Gastroesophageal sphincter (tissue), 4 donors: ENCODE results near the gene SCRN1. TPM values are rescaled to one million over a fixed set of nuclear protein-coding genes. Genes with fewer than 3 reads are reported as not detected.

Experiments
- ATAC-seq: fragments of 150-250 bp; one replicate; pipeline ENCODE4 v1.9.1; 2016; ENCODE audit warnings: mild to moderate bottlenecking, moderate library complexity
- H3K27ac ChIP-seq, 4 donors: fragments of 200-600 bp; sonication (generic) in 3 of 4; 1 replicate in 3 of 4; 2 replicates in 1 of 4; pipeline ENCODE4 v1.5.1; 2016 to 2019
- H3K27me3 ChIP-seq: fragments of 200-600 bp; sonication (generic); one replicate; pipeline ENCODE4 v1.5.1; 2019
- H3K36me3 ChIP-seq, 2 donors: fragments of 200-600 bp; sonication (generic); one replicate each; pipeline ENCODE4 v1.5.1; 2019; ENCODE audit warnings: control low read depth in 1 of 2
- H3K4me1 ChIP-seq, 3 donors: fragments of 200-600 bp; sonication (generic); 1 replicate in 2 of 3; 2 replicates in 1 of 3; pipeline ENCODE4 v1.5.1; 2016 to 2019; ENCODE audit warnings: control low read depth in 2 of 3
- H3K4me3 ChIP-seq, 2 donors: fragments of 200-600 bp; sonication (generic); one replicate each; pipeline ENCODE4 v1.5.1; 2019; ENCODE audit warnings: mild to moderate bottlenecking in 1 of 2, moderate library complexity in 1 of 2
- H3K9me3 ChIP-seq, 3 donors: fragments of 200-600 bp; sonication (generic); one replicate each; pipeline ENCODE4 v1.5.1; 2017 to 2019; ENCODE audit warnings: control low read depth in 2 of 3
- EP300 ChIP-seq: sonication (generic); formaldehyde crosslinking; IDR thresholded peaks from one replicate; pipeline ENCODE4 v1.6.1; 2017; ENCODE audit warnings: antibody characterized with exemption, mild to moderate bottlenecking
- POLR2A ChIP-seq, 2 donors: fragments of 450-650 bp; IDR thresholded peaks; one replicate each; pipeline ENCODE4 v1.6.1; 2017; ENCODE audit warnings: antibody characterized with exemption in 2 of 2, mild to moderate bottlenecking in 2 of 2, moderate library complexity in 1 of 2
- POLR2AphosphoS5 ChIP-seq: sonication (generic); formaldehyde crosslinking; IDR thresholded peaks from one replicate; pipeline ENCODE4 v1.6.1; 2017; ENCODE audit warnings: antibody characterized with exemption
- WGBS, 2 donors: methylation state at CpG; one replicate each; pipeline ENCODE4 v1.1.5; 2018; ENCODE audit warnings: low coverage in 1 of 2; 5-methylcytosine and 5-hydroxymethylcytosine counted together
- total RNA-seq, 4 donors: library from RNA; depleted of rRNA; stranded (reverse); fragments of >200 nt; gene quantifications; one replicate each; pipeline ENCODE4 v1.1.0, GENCODE V29; 2016
- TF ChIP-seq, protein P1 (sequence below), 4 experiments: fragments of 200-600 bp in 2 of 4; fragments of 450-650 bp in 2 of 4; sonication (generic) in 1 of 4; IDR thresholded peaks; one replicate each; pipeline ENCODE4 v1.5.1; 2017 to 2019; ENCODE audit warnings: antibody characterized with exemption in 4 of 4, mild to moderate bottlenecking in 2 of 4, moderate library complexity in 2 of 4

Gene SCRN1
- total RNA-seq, 4 donors from 2014 or later = 103 to 121 (median 112) TPM

DNA sequence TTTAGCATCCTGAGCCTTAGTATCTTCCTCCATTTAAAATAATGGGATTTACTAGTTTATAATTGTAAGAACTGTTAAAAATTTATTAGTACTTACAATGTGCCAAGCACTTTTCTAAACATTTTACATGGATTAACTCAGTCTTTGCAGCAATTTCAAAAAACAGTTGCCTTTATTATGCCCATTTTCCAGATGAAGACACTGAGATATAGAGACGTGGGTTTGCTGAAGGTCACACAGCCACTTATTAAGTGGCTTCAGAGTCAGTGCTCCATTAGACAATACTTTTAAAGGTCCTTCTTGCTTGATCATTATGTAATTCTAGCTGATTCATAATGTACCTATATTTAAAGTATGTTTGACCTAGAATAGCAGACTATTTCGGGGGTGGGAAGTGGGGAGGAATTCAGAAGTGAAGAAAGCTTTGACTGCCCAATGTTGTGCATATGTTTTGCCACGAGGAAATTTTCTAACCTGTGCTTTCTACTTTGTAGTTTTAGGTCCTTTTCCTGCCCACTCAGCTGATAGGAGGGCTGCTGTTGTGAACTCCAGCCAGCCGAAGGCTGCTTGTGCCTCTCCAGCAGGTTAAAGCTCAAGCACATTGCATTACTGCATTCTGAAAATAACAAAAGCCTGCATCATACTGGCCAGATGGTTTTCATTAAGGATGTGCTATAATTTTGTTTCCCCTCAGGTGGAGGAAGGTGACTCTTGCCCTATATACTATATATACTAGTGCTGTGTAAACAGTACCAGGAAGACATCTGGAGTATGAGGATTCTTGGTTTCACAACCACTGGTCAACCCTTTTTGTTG lies 42.9 kb upstream of the SCRN1 start:
- Histone ChIP-seq H3K4me3 (no peak overlapping the region), H3K27ac (peak overlapping the region in 1 of 4 donors; percentile 5), H3K4me1 (peaks cover 10 to 37% (median 10%) of the 10 kb centered on the region in 3 donors), H3K36me3 (no peaks in the 10 kb centered on the region), H3K9me3 (no peaks in the 10 kb centered on the region), H3K27me3 (no peaks in the 10 kb centered on the region)
- no peak for ATAC-seq
- WGBS, 2 donors = 43 to 50% methylated on average over 4 of the region's 4 CpGs
- TF ChIP-seq EP300 = no peak
- no peak for TF ChIP-seq POLR2AphosphoS5
- TF ChIP-seq, protein P1, sequence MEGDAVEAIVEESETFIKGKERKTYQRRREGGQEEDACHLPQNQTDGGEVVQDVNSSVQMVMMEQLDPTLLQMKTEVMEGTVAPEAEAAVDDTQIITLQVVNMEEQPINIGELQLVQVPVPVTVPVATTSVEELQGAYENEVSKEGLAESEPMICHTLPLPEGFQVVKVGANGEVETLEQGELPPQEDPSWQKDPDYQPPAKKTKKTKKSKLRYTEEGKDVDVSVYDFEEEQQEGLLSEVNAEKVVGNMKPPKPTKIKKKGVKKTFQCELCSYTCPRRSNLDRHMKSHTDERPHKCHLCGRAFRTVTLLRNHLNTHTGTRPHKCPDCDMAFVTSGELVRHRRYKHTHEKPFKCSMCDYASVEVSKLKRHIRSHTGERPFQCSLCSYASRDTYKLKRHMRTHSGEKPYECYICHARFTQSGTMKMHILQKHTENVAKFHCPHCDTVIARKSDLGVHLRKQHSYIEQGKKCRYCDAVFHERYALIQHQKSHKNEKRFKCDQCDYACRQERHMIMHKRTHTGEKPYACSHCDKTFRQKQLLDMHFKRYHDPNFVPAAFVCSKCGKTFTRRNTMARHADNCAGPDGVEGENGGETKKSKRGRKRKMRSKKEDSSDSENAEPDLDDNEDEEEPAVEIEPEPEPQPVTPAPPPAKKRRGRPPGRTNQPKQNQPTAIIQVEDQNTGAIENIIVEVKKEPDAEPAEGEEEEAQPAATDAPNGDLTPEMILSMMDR (IDR thresholded peaks at IDR 0.05) = no peak
- no peak for TF ChIP-seq POLR2A (IDR thresholded peaks at IDR 0.05)

DNA sequence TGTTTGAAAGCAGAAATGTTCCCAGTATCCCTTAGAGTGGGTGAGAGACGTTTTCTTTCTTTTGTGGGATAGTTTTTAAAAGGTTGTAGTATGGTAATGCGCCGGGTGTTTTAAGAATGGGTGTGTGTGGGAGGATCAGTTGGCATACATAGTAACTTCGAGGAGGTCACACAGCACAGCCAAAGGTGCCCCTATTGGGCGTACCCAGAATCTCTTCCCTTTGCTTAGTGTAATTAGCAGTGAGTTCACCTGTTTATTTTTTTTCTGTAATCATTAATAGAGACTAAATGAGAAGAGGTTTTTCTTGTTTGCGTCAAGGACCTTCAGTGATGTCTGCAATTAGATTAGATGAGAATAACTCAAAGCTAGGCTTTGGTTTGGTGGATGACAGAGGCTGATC lies 40.1 kb upstream of the SCRN1 start:
- peak overlapping the region in 2 of 4 donors; percentile 90 to 94 for H3K27ac ChIP-seq
- no peaks in the 10 kb centered on the region for H3K36me3 ChIP-seq
- H3K9me3 ChIP-seq = no peaks in the 10 kb centered on the region
- no peak for ATAC-seq
- H3K27me3 ChIP-seq = no peaks in the 10 kb centered on the region
- TF ChIP-seq EP300 = no peak
- TF ChIP-seq POLR2A (IDR thresholded peaks at IDR 0.05) = no peak
- TF ChIP-seq, protein P1 (IDR thresholded peaks at IDR 0.05) = no peak
- TF ChIP-seq POLR2AphosphoS5 = no peak
- peaks cover 15 to 52% (median 19%) of the 10 kb centered on the region in 3 donors for H3K4me1 ChIP-seq
- H3K4me3 ChIP-seq = peak overlapping the region; percentile 81 to 96
- 24 to 31% methylated on average over 6 of the region's 6 CpGs for WGBS, 2 donors

DNA sequence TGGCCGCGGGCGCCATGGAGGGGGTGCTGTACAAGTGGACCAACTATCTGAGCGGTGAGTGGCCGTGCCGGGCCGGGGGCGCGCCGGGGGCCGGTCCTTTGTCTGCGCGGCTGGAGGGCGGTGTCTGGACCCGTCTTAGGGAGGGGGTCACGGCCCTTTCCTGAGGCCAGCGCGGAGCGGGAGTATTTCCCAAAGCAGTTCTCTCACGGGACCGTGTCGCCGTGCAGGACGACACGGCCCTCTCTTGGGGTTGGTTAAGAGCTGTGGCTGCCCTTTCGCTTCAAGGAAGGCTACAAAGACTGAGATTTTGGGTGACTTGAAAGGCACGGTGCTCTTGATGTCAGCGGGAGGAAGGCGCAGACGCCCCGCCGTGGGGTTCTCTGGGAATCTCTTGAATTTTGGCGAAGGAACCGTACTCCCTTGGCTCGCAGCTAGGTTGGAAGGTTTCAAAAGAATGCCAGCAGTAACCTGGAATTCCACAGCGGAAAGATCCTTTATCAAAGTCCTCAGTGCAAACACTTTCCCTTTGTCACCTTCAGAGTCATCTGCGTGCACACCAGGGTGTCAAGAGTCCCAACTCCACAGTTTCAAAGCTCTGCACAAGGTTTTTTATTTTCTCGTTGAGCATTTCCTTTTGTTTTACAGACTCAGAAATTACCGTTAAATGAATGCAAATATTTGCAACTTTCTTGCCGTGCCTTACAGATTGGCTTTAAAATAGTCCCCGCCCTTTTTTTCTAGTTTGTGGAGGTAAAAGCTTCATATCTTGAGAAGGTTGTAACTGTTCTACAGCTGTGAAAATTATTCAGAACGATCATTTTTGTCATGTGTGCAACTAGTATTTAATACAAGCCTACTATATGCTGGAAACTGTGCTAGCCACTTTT lies 39.4 kb upstream of the SCRN1 start:
- WGBS, 2 donors = 1 to 2% methylated on average over 5 to 15 of the region's 42 CpGs
- peak overlapping the region; percentile 83 to 96 (median 92) for H3K27ac ChIP-seq
- no peaks in the 10 kb centered on the region for H3K9me3 ChIP-seq
- H3K4me1 ChIP-seq = peaks cover 15 to 59% (median 23%) of the 10 kb centered on the region in 3 donors
- TF ChIP-seq EP300 = no peak
- TF ChIP-seq, protein P1 (IDR thresholded peaks at IDR 0.05) = no peak
- no peak for TF ChIP-seq POLR2AphosphoS5
- TF ChIP-seq POLR2A (IDR thresholded peaks at IDR 0.05) = no peak
- no peaks in the 10 kb centered on the region for H3K36me3 ChIP-seq
- ATAC-seq = no peak
- H3K4me3 ChIP-seq = peak overlapping the region; percentile 81 to 96
- no peaks in the 10 kb centered on the region for H3K27me3 ChIP-seq

DNA sequence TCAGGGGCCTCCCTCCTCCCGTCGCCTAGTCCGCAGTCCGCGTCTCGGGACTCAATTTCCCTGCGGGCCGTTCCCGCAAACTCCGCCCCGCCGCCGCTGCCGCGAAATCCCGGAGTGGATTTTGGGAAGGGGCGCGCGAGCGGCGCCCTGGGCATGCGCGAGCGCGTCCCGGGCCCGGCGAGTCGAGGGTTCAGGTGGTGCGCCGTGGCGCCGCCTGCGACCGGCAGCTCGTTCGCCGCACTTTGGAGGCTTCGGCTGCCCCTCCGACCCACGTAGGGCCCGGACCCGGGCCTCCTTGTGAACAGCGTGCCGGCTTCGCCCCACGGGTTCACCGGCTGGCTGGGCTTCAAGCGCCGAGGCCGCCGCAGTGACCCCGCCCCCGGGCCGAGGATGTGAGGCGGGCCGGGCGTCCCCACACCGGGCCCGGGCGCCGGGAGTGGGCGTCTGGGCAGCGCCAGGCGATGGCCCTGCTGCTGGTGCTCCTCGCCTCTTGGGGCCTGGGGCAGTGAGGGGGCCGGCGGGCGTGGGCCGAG lies 38.7 kb upstream of the SCRN1 start, which contains the start of gene PLEKHA8:
TSS of gene PLEKHA8 (plus strand) at position 197 of the 533 bp plus-strand sequence. CDS start 351 bp downstream, outside the sequence.
- Histone ChIP-seq H3K27ac (peak within 1 kb of the TSS; percentile 83 to 96 (median 92)), H3K4me3 (peak within 1 kb of the TSS; percentile 81 to 96), H3K36me3 (no peaks in the 10 kb centered on the region), H3K4me1 (peaks cover 15 to 66% (median 23%) of the 10 kb centered on the region in 3 donors), H3K9me3 (no peaks in the 10 kb centered on the region), H3K27me3 (no peaks in the 10 kb centered on the region)
- TF ChIP-seq, protein P1 (IDR thresholded peaks at IDR 0.05) = peak in 1 of 4 experiments; percentile 31
- TF ChIP-seq POLR2AphosphoS5 (peak; percentile 81), EP300 (no peak), POLR2A (IDR thresholded peaks at IDR 0.05) (peak; percentile 37 to 48)
- ATAC-seq = peak; percentile 74
- WGBS, 2 donors = 0% methylated on average over 1 of the region's 70 CpGs; no CpG with 5 or more reads in 1 of the 2 donors
